Germinal center (tissue), 1 donor: ENCODE data around the gene DRGX.

Experiments
- DNase-seq: peaks from one replicate; pipeline ENCODE4 v3.0.0; 2012; ENCODE audit warnings: mixed read lengths, low spot score

Gene DRGX

GRCh38 chr10:49395741-49396665 is at the start of gene DRGX:
Gene DRGX, minus strand, starts transcription at chr10:49396089. Its CDS starts 649 bp downstream, at chr10:49395440.
- no peak for DNase-seq

- DNase-seq: no peak
Measured at GRCh38 chr10:49444349-49444748, 48.5 kb upstream of the DRGX start.

DNA sequence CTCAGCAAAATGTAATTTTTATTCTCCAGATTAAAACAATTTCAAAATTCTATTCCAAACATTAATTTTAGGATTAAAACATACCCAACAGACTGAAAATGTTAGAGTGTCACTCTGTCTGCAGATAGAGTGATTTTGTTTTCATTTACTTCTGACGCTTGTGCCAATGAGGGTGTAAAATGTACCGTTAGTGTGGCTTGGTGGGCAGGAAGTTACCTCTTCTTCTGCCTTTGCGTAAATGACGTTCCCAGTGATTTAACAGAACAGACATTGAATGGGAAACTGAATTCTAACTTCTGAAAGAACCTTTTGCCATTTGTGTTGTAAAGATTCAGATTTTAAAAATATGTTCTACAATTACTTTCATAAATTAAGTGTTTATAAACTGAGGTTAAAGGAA is 47.0 kb upstream of the DRGX start:
- DNase-seq: no peak

- peak; percentile 16 for DNase-seq
Measured at GRCh38 chr10:49441488-49442476, 45.9 kb upstream of the DRGX start.

DNA sequence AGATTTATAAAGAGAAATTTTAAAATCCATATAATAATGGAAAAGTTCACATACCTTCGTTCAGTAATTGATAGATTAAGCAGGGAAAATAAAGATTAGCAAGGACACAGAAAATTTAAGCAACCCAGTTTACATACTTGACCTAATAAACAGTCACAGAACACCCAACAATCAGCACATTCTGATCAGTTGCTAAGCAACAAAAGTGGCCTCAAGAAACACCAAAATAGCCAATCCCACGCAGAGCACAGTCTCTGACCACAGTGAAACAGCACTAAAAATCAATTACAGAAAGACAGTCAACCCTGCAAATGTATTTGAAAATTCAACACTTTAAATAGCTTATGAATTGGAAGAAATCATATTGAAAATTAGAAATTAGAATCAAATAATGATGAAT is 39.3 kb upstream of the DRGX start:
- no peak for DNase-seq

DNA sequence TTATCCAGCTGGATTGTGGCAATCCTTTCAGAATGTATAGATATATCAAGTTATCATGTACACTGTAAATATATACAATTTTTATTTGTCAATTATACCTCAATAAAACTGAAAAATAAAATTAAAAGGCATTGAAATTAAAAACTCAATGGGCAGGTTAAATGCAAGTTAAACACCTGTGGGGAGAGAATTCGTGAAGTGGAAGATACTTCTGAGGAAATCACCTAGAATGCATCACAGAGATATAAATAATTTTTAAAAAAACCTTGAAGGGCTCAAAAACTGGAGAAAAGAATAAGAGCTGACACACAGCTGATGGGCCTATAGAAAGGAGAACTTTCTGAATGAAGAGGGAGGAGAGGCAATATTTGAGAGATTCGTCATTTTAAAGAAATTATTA is 37.2 kb upstream of the DRGX start:
- no peak for DNase-seq

GRCh38 chr10:49431426-49431825 is 35.5 kb upstream of the DRGX start:
- no peak for DNase-seq

- no peak for DNase-seq
Measured at GRCh38 chr10:49429458-49429857, 33.6 kb upstream of the DRGX start.

DNA sequence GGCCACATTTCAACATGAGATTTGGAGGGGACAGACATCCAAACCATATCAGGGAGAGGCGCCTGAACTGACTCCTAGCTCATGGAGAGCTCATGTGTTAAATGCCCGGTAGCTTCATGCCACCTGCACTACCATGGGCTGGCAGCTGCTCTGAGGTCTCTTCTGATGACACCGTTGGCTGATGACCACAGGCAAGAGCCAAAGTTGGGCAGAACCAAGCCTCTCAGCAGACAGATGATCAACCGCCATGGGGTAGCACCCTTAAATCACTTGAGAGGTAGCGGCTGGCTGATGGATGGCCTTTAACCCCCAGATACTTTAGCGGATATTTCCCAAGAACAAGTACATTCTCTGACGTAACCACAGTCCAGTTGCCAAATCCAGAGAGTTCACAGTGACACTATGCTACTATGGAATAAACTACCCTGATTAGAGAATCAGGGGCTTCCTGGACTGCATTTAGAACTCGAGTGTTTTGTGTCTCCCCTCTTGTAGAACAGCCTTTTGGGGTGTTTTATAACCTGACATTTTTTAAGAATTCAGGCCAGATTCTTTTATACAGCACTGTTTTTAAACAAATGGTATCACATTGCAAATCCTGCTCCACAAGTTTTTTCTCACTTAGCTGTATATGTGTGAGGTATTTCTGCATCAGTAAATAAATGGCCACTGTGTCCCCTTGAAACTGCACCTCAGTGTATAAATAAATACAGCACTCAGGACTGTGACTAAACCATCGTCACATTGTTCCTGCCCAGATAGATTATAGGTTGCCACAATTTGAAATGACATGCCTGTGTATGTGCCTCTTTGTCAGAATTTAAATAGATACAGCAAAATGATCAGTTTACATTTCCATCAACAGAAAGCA is 30.8 kb upstream of the DRGX start:
- no peak for DNase-seq

DNA sequence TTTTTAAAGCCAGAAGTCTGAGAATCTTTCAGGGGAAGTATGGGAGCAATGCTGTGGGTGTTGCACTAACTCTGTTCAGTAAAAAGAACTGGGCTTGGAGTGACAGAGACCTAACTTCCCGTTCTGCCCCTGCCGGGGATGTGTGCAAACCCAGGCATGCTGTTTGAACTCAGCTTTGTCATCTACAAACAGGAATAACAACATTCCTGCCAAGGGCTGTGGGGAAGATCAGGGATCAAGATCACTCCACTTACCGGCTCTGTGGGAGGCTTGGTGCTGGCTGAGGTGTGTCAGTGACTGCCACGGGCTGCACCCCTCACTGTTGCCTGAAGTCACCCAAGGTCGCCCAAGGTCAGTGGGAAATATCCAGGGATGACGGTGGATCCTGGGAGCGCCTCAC is 23.1 kb upstream of the DRGX start:
- DNase-seq: no peak

DNA sequence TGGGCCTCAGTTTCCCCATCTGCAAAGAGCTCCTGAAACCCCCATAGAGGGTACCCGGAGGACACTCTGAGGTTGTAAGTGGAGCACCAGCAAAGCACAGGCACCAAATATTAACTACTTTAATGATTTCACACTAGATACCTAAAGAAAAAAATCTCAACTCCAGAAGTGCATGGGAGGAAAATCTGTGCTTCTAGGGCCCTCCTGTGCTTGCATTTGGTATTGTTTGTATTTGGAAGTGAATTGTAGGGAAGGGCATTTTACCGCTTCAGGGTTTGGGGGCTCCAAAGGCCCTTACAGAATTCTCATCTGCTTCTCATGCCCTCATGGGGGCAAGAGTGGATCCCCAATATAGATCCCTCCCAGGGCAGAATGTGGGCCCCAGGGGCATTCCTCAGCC is 22.4 kb upstream of the DRGX start:
- DNase-seq: no peak

GRCh38 chr10:49418053-49418326 is 22.1 kb upstream of the DRGX start:
- no peak for DNase-seq

GRCh38 chr10:49417311-49418052 is 21.6 kb upstream of the DRGX start:
- no peak for DNase-seq

- no peak for DNase-seq
Measured at GRCh38 chr10:49415846-49416245, 20.0 kb upstream of the DRGX start.

- DNase-seq: no peak
Measured at GRCh38 chr10:49415109-49415508, 19.2 kb upstream of the DRGX start.

GRCh38 chr10:49414496-49414895 is 18.6 kb upstream of the DRGX start:
- no peak for DNase-seq

- no peak for DNase-seq
Measured at GRCh38 chr10:49412571-49412970, 16.7 kb upstream of the DRGX start.

- no peak for DNase-seq
Measured at GRCh38 chr10:49410365-49411074, 14.6 kb upstream of the DRGX start.

DNA sequence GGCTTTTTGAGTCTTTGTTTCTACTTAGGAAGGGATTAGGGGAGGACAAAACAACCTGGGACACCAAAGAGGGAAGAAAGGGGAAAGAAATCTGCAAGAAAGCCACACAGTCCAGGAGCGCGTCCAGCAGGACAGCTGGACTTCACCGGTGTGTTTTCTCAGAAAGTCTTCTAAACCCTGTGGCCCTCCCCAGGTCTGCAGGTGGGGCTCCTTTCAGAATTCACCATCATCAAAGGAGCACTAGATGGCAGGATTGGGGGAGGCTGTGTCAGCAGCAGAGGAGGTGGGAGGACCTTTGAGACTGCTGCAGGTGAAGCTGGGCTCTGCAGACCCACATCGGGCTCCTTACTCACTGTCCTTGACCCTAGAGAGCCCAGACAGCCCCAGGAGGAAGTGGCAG is 13.9 kb upstream of the DRGX start:
- DNase-seq: no peak

GRCh38 chr10:49408519-49409306 is 12.8 kb upstream of the DRGX start:
- DNase-seq: peak; percentile 42
